Upper lobe of right lung (tissue), 1 donor: ENCODE data around the gene C1orf53. TPM values are rescaled to one million over a fixed set of nuclear protein-coding genes. Genes with fewer than 3 reads are reported as not detected.
"Not testable (repeated sequence)": the region's sequence is repeated elsewhere in the genome, so short reads cannot be mapped to it uniquely, and the experiment has no call there.

Experiments
- ATAC-seq: fragments of 200-7000 bp; cut with Tn5 transposase; one replicate; pipeline ENCODE4 v1.9.1; 2020; ENCODE audit warnings: mild to moderate bottlenecking, moderate library complexity
- DNase-seq: peaks from one replicate; pipeline ENCODE4 v3.0.0-alpha.2; 2020
- H3K27ac ChIP-seq: fragments of 200-600 bp; one replicate; pipeline ENCODE4 v1.8.0; 2022
- H3K27me3 ChIP-seq: fragments of 200-600 bp; one replicate; pipeline ENCODE4 v1.8.0; 2022; ENCODE audit warnings: mild to moderate bottlenecking
- H3K36me3 ChIP-seq: fragments of 200-600 bp; one replicate; pipeline ENCODE4 v1.8.0; 2022
- H3K4me1 ChIP-seq: fragments of 200-600 bp; one replicate; pipeline ENCODE4 v1.8.0; 2022
- H3K4me3 ChIP-seq: fragments of 200-600 bp; one replicate; pipeline ENCODE4 v1.8.0; 2022; ENCODE audit warnings: mild to moderate bottlenecking
- H3K9me3 ChIP-seq: fragments of 200-600 bp; one replicate; pipeline ENCODE4 v1.8.0; 2022
- CTCF ChIP-seq: fragments of 200-600 bp; IDR thresholded peaks from one replicate; pipeline ENCODE4 v1.8.0; 2022; ENCODE audit warnings: antibody characterized with exemption
- intact Hi-C: fragments of 100-400 bp; cut with DNase I; formaldehyde crosslinking; loops from one replicate; pipeline ENCODE4 v1.11.0; 2022
- total RNA-seq: library from RNA; stranded (reverse); fragmentation: NEBNext Ultra II Directional; extraction: Animal tissue kit (Norgen Biotek cat#: 25700); gene quantifications from one replicate; pipeline ENCODE4 v1.2.1, GENCODE V29; 2021
- donor health status: DM: no; HTN: yes; CAD: no; lungs with severe emphysema.

Gene C1orf53
- total RNA-seq, 1 donor from 2014 or later: 4.0 TPM

- no peak overlapping the region for H3K4me3 ChIP-seq
- DNase-seq: no peak
- intact Hi-C loops: no loop called here
- ATAC-seq: no peak
- no peak for TF ChIP-seq CTCF
- peaks cover 7% of the 10 kb centered on the region for H3K27me3 ChIP-seq
- no peaks in the 10 kb centered on the region for H3K4me1 ChIP-seq
- H3K9me3 ChIP-seq: no peaks in the 10 kb centered on the region
- H3K36me3 ChIP-seq: no peaks in the 10 kb centered on the region
- no peak overlapping the region for H3K27ac ChIP-seq
Observed at GRCh38 chr1:197942042-197942441, 39.6 kb downstream of the C1orf53 start.

GRCh38 chr1:197944485-197944884 lies 42.1 kb downstream of the C1orf53 start:
- no peaks in the 10 kb centered on the region for H3K9me3 ChIP-seq
- H3K4me3 ChIP-seq: no peak overlapping the region
- H3K27ac ChIP-seq: no peak overlapping the region
- DNase-seq (no peak), ATAC-seq (no peak)
- intact Hi-C loops: no loop called here
- H3K27me3 ChIP-seq: peaks cover 7% of the 10 kb centered on the region
- H3K4me1 ChIP-seq: no peaks in the 10 kb centered on the region
- H3K36me3 ChIP-seq: no peaks in the 10 kb centered on the region
- TF ChIP-seq CTCF: no peak

- intact Hi-C loops: no loop called here
- no peak for TF ChIP-seq CTCF
- no peak overlapping the region for H3K4me3 ChIP-seq
Observed at GRCh38 chr1:197948926-197949899, 46.8 kb downstream of the C1orf53 start.

GRCh38 chr1:197951089-197951488 lies 48.7 kb downstream of the C1orf53 start:
- peak; percentile 63 for ATAC-seq
- intact Hi-C loops: no loop called here
- Histone ChIP-seq H3K4me1 (no peaks in the 10 kb centered on the region), H3K27me3 (no peaks in the 10 kb centered on the region), H3K27ac (no peak overlapping the region), H3K36me3 (no peaks in the 10 kb centered on the region), H3K4me3 (no peak overlapping the region), H3K9me3 (no peaks in the 10 kb centered on the region)
- no peak for TF ChIP-seq CTCF
- DNase-seq: no peak

More at GRCh38 chr1:197948926-197949899, 46.8 kb downstream of the C1orf53 start:
- Histone ChIP-seq H3K27me3 (peaks cover 5% of the 10 kb centered on the region), H3K36me3 (no peaks in the 10 kb centered on the region), H3K4me1 (no peaks in the 10 kb centered on the region), H3K27ac (no peak overlapping the region), H3K9me3 (no peaks in the 10 kb centered on the region)
- ATAC-seq (no peak), DNase-seq (no peak)

GRCh38 chr1:197951617-197952175 lies 49.3 kb downstream of the C1orf53 start:
- Histone ChIP-seq H3K9me3 (no peaks in the 10 kb centered on the region), H3K36me3 (no peaks in the 10 kb centered on the region), H3K4me3 (no peak overlapping the region), H3K27me3 (no peaks in the 10 kb centered on the region), H3K27ac (no peak overlapping the region), H3K4me1 (no peaks in the 10 kb centered on the region)
- DNase-seq: no peak
- ATAC-seq: peak; percentile 46
- TF ChIP-seq CTCF: no peak
- intact Hi-C loops: no loop called here

- H3K4me3 ChIP-seq, H3K27me3 ChIP-seq, intact Hi-C loops, H3K9me3 ChIP-seq, ATAC-seq, H3K36me3 ChIP-seq, H3K4me1 ChIP-seq, DNase-seq, H3K27ac ChIP-seq: not testable (repeated sequence)
Observed at GRCh38 chr1:197953472-197953871, 51.0 kb downstream of the C1orf53 start.
